ENCODE measurements around the gene GALNT1. TPM values are rescaled to one million over a fixed set of nuclear protein-coding genes. Genes with fewer than 3 reads are reported as not detected.

The GALNT1 gene
- polyA plus RNA-seq, 1 donor (not counting 4 experiments of a cell fraction or from before 2014, with no cell fraction given): 69.4 TPM

GRCh38 chr18:35688757-35689156 is 107.2 kb downstream of the GALNT1 start:
- FAIRE-seq: peak; percentile 48
- Histone ChIP-seq H3K9me1 (ENCODE audit: control insufficient read depth, extremely low read depth, insufficient read depth, low read length) (no peaks in the 10 kb centered on the region), H3K27ac (ENCODE audit: control insufficient read depth, insufficient read depth, low read length) (no peak overlapping the region), H4K20me1 (ENCODE audit: control insufficient read depth, extremely low read depth, insufficient read depth, low read length) (no peaks in the 10 kb centered on the region), H3K79me2 (ENCODE audit: control insufficient read depth, insufficient read depth, low read length) (no peaks in the 10 kb centered on the region), H3K36me3 (ENCODE audit: control insufficient read depth in 2 of 2, extremely low read depth in 1 of 2, insufficient read depth in 2 of 2, low read length in 2 of 2) (peaks cover 3 to 4% of the 10 kb centered on the region in 2 experiments), H3K9me3 (ENCODE audit: control insufficient read depth, low read depth, low read length) (no peaks in the 10 kb centered on the region), H3K9ac (ENCODE audit: control insufficient read depth, extremely low read depth, insufficient read depth, low read length) (no peak overlapping the region), H3K4me3 (ENCODE audit: control insufficient read depth in 2 of 3, extremely low read depth in 1 of 3, insufficient read depth in 2 of 3, low read depth in 1 of 3, low read length in 3 of 3) (no peak overlapping the region), H3K4me1 (ENCODE audit: control insufficient read depth, extremely low read depth, insufficient read depth, low read length) (peaks cover 5% of the 10 kb centered on the region), H3K27me3 (ENCODE audit: control insufficient read depth, extremely low read depth, insufficient read depth, low read length) (no peaks in the 10 kb centered on the region), H3K4me2 (ENCODE audit: control insufficient read depth, extremely low read depth, insufficient read depth, low read depth, low read length) (no peak overlapping the region), H2AFZ (ENCODE audit: control insufficient read depth, low read length) (no peak overlapping the region)
- no peak for DNase-seq (ENCODE audit: low read depth, low spot score)
- TF ChIP-seq CTCF (optimal IDR thresholded peaks at IDR 0.05 in 1 of 3, IDR thresholded peaks at IDR 0.05 in 1 of 3, conservative IDR thresholded peaks at IDR 0.05 in 1 of 3; ENCODE audit: extremely low read depth in 1 of 3, insufficient read depth in 2 of 3, low read length in 3 of 3) (no peak), EZH2 (IDR thresholded peaks at IDR 0.05; ENCODE audit: low read length) (no peak)
- dilution Hi-C loops (cut with MboI; ENCODE audit: extremely low pct_ligation_motif_present, low sequenced_read_pairs): no loop called here

DNA sequence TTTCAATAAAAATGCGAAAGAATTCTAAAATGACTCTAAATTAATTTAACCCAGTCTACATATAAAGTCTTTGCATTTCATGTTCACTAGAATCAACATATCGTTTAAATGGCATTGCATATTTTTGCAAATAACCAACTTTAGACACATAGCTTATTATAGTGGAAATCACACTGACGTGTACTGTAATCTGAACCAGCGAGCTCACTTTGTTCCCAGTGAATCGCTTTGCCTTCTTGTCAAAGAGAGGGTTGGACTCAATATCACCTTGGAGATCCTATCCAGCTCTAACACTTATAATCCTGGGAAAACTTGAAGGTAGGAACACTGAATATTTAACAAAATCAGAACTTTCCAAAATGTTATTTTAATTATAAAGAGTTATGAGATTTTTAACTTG is 108.2 kb downstream of the GALNT1 start:
- peaks cover 5% of the 10 kb centered on the region for H3K4me1 ChIP-seq (ENCODE audit: control insufficient read depth, extremely low read depth, insufficient read depth, low read length)
- H3K9ac ChIP-seq (ENCODE audit: control insufficient read depth, extremely low read depth, insufficient read depth, low read length): no peak overlapping the region
- no peaks in the 10 kb centered on the region for H3K9me1 ChIP-seq (ENCODE audit: control insufficient read depth, extremely low read depth, insufficient read depth, low read length)
- FAIRE-seq (no peak), DNase-seq (ENCODE audit: low read depth, low spot score) (no peak)
- no peaks in the 10 kb centered on the region for H3K79me2 ChIP-seq (ENCODE audit: control insufficient read depth, insufficient read depth, low read length)
- H2AFZ ChIP-seq (ENCODE audit: control insufficient read depth, low read length): no peak overlapping the region
- H3K9me3 ChIP-seq (ENCODE audit: control insufficient read depth, low read depth, low read length): no peaks in the 10 kb centered on the region
- H3K4me3 ChIP-seq (ENCODE audit: control insufficient read depth in 2 of 3, extremely low read depth in 1 of 3, insufficient read depth in 2 of 3, low read depth in 1 of 3, low read length in 3 of 3): no peak overlapping the region
- no peaks in the 10 kb centered on the region for H4K20me1 ChIP-seq (ENCODE audit: control insufficient read depth, extremely low read depth, insufficient read depth, low read length)
- H3K27me3 ChIP-seq (ENCODE audit: control insufficient read depth, extremely low read depth, insufficient read depth, low read length): no peaks in the 10 kb centered on the region
- no peak overlapping the region for H3K27ac ChIP-seq (ENCODE audit: control insufficient read depth, insufficient read depth, low read length)
- TF ChIP-seq CTCF (optimal IDR thresholded peaks at IDR 0.05 in 1 of 3, IDR thresholded peaks at IDR 0.05 in 1 of 3, conservative IDR thresholded peaks at IDR 0.05 in 1 of 3; ENCODE audit: extremely low read depth in 1 of 3, insufficient read depth in 2 of 3, low read length in 3 of 3): no peak
- no peak for TF ChIP-seq EZH2 (IDR thresholded peaks at IDR 0.05; ENCODE audit: low read length)
- no peak overlapping the region for H3K4me2 ChIP-seq (ENCODE audit: control insufficient read depth, extremely low read depth, insufficient read depth, low read depth, low read length)
- H3K36me3 ChIP-seq (ENCODE audit: control insufficient read depth in 2 of 2, extremely low read depth in 1 of 2, insufficient read depth in 2 of 2, low read length in 2 of 2): peaks cover 0 to 3% of the 10 kb centered on the region in 2 experiments
- dilution Hi-C loops (cut with MboI; ENCODE audit: extremely low pct_ligation_motif_present, low sequenced_read_pairs): no loop called here

Measured in keratinocyte (primary cell).